Coronary artery (tissue), 2 donors: ENCODE results near the gene PYHIN1.

Source experiments
- DNase-seq: peaks from one replicate; pipeline ENCODE4 v3.0.0-alpha.2; 2017; ENCODE audit warnings: low spot score
- H3K27ac ChIP-seq, 2 donors: fragments of 200-600 bp; sonication (generic); one replicate each; pipeline ENCODE4 v1.5.1; 2016 to 2019
- H3K4me3 ChIP-seq: fragments of 200-600 bp; sonication (generic); 2 replicates; pipeline ENCODE4 v1.5.1; 2016; ENCODE audit warnings: mild to moderate bottlenecking, moderate library complexity
- TF ChIP-seq, protein P1 (sequence below): fragments of 200-600 bp; sonication (generic); IDR thresholded peaks from one replicate; pipeline ENCODE4 v1.5.1; 2019; ENCODE audit warnings: antibody characterized with exemption

Gene PYHIN1

DNA sequence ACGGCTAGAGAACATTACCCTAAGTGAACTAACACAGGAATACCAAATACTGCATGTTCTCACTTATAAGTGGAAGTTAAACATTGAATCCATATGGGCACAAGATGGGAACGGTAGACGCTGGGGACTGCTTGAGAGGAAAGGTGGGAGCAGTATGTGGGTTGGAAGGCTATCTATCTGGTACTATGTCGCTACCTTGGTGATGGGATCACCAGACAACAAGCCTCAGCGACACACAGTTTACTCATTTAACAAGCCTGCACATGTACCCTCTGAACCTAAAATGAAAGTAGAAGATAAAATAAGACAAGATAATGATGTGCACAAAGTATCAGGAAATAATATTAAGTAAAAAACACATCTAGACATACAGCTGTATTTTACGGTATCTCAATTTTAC is 819 bp downstream of the PYHIN1 start:
- no peak for DNase-seq
- Histone ChIP-seq H3K27ac (no peak overlapping the region), H3K4me3 (no peak overlapping the region)
- TF ChIP-seq, protein P1, sequence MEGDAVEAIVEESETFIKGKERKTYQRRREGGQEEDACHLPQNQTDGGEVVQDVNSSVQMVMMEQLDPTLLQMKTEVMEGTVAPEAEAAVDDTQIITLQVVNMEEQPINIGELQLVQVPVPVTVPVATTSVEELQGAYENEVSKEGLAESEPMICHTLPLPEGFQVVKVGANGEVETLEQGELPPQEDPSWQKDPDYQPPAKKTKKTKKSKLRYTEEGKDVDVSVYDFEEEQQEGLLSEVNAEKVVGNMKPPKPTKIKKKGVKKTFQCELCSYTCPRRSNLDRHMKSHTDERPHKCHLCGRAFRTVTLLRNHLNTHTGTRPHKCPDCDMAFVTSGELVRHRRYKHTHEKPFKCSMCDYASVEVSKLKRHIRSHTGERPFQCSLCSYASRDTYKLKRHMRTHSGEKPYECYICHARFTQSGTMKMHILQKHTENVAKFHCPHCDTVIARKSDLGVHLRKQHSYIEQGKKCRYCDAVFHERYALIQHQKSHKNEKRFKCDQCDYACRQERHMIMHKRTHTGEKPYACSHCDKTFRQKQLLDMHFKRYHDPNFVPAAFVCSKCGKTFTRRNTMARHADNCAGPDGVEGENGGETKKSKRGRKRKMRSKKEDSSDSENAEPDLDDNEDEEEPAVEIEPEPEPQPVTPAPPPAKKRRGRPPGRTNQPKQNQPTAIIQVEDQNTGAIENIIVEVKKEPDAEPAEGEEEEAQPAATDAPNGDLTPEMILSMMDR = no peak

DNA sequence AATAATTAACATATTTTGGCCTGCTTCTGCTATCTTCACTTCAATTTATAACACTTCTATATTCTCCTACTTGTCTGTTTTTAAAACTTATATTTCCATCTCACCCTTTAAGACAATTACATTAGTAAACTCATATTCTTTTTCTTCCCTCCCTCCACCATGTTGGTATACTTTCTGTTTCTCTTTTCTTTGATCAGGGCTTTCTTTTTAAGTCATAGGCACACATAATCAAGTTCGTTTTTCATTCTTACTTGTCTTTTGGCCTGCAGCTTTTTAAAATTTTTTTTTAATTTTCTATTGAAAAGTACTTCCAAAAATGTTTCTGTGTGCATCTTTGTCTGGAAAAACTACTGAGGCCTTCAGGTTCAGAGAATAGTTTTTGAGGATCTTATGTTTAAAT is 2.3 kb downstream of the PYHIN1 start:
- Histone ChIP-seq H3K27ac (no peak overlapping the region), H3K4me3 (no peak overlapping the region)
- TF ChIP-seq, protein P1 = no peak
- no peak for DNase-seq

DNA sequence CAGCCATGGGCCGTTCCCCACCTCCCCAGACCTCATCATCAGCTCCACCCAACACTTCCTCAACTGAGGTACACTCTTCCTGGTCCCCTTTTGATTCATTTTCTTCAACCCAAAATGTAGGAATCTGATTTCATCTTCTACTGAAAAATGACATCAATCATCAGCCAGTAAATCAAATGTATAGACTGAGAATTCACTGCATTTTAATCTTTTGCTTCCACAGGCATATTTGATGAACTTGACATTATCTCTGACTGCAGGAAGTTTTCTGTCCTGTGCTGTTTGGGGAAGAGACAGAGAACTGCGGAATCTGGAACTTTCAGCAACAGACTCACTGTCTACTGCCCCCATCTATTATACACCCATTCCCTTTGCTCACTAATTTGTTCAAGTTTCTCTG is 7.8 kb downstream of the PYHIN1 start:
- no peak overlapping the region for H3K4me3 ChIP-seq

DNA sequence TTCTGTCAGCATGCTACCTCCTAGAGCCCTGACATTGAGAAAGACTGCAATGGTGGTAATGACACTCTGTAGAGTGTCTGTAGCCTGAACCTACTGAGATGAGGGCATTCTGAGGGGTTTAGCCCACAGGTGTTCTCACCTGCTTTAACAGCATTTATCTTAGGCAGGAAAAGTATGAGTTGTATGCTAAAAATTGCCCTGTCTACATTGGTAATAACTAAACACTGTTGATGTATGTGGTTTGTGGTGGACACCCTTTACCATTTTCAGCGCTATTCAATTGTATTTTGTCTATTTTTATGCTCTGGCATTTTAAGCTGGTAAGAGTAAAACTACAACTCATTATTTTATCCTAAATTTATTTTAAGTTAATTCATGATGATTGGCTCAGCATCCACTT is 10.0 kb downstream of the PYHIN1 start:
- no peak overlapping the region for H3K27ac ChIP-seq
- DNase-seq = no peak
- H3K4me3 ChIP-seq = no peak overlapping the region
- TF ChIP-seq, protein P1 = no peak

More for the DNA sequence above, 7.8 kb downstream of the PYHIN1 start:
- TF ChIP-seq, protein P1 = no peak
- DNase-seq = no peak
- H3K27ac ChIP-seq = no peak overlapping the region

DNA sequence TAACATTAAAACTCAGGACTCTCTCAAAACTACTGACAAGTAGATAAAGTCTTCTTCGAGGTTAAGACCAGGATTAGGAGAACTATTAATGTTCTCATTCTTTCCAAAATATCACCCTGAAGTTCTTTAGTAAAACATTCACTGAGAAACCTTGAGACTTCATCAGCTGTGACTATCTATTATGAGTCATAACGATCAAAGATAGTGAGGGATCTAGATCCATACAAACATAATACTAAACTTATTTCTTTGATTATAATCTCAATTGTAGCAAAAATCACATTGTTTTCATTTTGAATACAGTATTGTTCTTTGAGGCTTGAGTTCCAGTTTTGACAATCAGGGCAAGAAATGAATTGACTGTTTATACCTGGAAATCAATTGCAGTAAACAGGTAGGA is 11.1 kb downstream of the PYHIN1 start:
- TF ChIP-seq, protein P1 = no peak
- no peak for DNase-seq
- H3K4me3 ChIP-seq = no peak overlapping the region
- H3K27ac ChIP-seq = no peak overlapping the region

DNA sequence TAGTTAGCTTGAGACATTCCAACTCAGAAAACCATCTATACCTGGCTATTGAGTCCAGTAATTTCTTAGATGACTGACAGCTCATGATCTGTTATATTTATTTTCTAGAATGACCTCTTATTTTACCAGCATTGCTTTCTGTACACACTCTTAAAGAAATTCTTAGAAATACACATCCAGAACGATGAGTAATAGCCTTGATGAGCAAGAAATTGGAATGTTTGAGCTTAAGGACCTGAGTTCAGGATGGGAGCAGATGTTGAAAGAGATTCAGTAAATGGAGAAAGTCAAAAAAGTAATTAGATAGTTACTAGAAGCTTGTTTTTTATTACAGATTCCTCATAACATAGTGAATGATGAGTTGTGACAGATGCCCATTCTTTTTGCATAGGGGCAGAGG is 11.7 kb downstream of the PYHIN1 start:
- no peak overlapping the region for H3K27ac ChIP-seq
- DNase-seq = no peak
- no peak overlapping the region for H3K4me3 ChIP-seq
- TF ChIP-seq, protein P1 = no peak

DNA sequence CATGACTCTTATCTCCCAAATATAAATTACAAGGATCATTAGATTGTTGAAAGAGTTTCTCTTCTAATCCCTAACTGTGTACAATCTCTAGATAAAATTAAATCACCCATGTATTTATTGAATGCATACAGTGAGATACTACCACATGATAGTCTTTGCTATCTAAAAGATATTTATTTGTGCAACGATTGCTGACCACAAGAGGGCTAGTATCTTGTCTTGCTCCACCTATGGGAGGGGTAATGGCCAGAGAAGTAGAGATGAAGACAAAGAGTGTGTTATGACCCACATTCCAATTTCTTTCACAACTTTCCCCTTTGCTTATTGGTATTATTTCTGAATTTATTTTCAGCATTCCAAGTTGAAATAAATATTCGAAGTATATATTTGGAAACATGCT is 13.7 kb downstream of the PYHIN1 start:
- no peak overlapping the region for H3K27ac ChIP-seq
- TF ChIP-seq, protein P1 = no peak
- no peak for DNase-seq
- H3K4me3 ChIP-seq = no peak overlapping the region
